T-helper 17 cell (primary cell): Measurements from ENCODE around the gene APOO. TPM values are rescaled to one million over a fixed set of nuclear protein-coding genes. Genes with fewer than 3 reads are reported as not detected.
"Not testable (repeated sequence)": the region's sequence is repeated elsewhere in the genome, so short reads cannot be mapped to it uniquely, and the experiment has no call there.

Source experiments
- ATAC-seq: fragments of 150-1000 bp; cut with Tn5 transposase; 2 replicates; pipeline ENCODE4 v1.10.0; 2021; ENCODE audit warnings: mild to moderate bottlenecking, moderate library complexity
- DNase-seq, 3 donors: peaks; one replicate each; pipeline versions ENCODE4 v3.0.0 to v3.0.0-alpha.2; 2020 to 2021
- H3K9me3 ChIP-seq: one replicate; pipeline ENCODE4 v1.7.0; 2013; ENCODE audit warnings: low read length, mild to moderate bottlenecking; ENCODE audit not compliant: control insufficient read depth, poor library complexity, severe bottlenecking
- H3K27ac Mint-ChIP-seq: one replicate; pipeline ENCODE4 v1.8.0; 2022; ENCODE audit warnings: mild to moderate bottlenecking, moderate library complexity, mixed read lengths
- H3K27me3 Mint-ChIP-seq: one replicate; pipeline ENCODE4 v1.8.0; 2022; ENCODE audit warnings: mixed read lengths
- H3K36me3 Mint-ChIP-seq: one replicate; pipeline ENCODE4 v1.8.0; 2022; ENCODE audit warnings: low read depth, mixed read lengths
- H3K4me1 Mint-ChIP-seq: one replicate; pipeline ENCODE4 v1.8.0; 2022; ENCODE audit warnings: mild to moderate bottlenecking, mixed read lengths
- H3K4me3 Mint-ChIP-seq: one replicate; pipeline ENCODE4 v1.8.0; 2022; ENCODE audit warnings: mild to moderate bottlenecking, moderate library complexity, mixed read lengths
- total RNA-seq, 4 donors: library from RNA in 2 of 4; stranded (reverse) in 2 of 4; gene quantifications; one replicate each; pipeline ENCODE4 v1.2.3 and lab custom pipeline; 2022 to 2026

APOO gene
- total RNA-seq, 2 donors from 2014 or later, result 10.9 to 14.9 TPM

DNA sequence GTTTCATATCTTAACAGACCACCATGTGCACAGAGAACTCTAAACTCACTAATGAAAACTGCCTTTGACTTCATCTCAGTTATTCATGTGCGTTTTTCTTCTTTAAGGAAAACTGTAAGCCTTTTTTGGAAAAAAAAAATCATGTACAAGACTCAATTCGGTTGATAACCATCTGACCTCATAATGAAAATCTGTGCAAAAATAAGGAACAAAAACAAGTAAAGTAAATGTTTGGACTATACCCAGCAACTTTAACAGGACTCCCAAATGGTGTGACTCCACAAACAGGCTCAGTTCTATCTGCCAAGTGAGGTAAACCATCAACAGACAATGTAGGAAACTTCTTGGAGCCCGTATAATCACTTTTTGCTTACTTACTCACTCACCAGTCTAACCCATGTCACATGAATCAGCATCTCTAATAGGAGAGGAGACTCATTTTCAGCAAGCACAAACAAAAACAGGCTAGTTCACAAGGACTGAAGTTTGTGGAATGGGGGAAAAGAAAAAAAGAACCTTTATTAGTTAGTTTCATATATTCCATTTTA lies 9.3 kb downstream of the APOO start:
- DNase-seq (no peak), ATAC-seq (no peak)
- H3K4me3 Mint-ChIP-seq, result no peak overlapping the region
- no peak overlapping the region for H3K27ac Mint-ChIP-seq
- no peaks in the 10 kb centered on the region for H3K36me3 Mint-ChIP-seq
- no peaks in the 10 kb centered on the region for H3K27me3 Mint-ChIP-seq
- no peaks in the 10 kb centered on the region for H3K9me3 ChIP-seq
- no peaks in the 10 kb centered on the region for H3K4me1 Mint-ChIP-seq

DNA sequence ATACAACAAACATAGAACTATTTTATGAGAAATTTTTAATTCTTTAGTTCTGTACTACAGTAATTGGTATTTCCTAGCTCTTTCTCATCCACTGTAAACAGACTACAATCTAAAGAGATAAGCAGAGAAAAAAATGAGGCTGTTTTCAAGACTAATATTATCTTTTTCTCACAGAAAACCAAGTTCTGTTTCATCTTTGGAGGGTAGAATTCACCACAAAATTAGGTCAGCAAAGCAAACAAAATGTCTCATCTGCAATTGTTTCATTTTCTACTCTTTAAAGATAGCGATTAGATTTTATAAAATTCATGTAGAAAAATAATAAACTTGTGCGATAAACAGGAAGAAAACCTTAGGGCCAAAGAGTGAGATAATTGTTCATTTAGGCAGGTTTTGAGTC lies 10.8 kb downstream of the APOO start:
- DNase-seq, result no peak
- H3K9me3 ChIP-seq, result no peaks in the 10 kb centered on the region
- ATAC-seq, result no peak
- no peaks in the 10 kb centered on the region for H3K27me3 Mint-ChIP-seq
- no peaks in the 10 kb centered on the region for H3K36me3 Mint-ChIP-seq
- no peaks in the 10 kb centered on the region for H3K4me1 Mint-ChIP-seq
- no peak overlapping the region for H3K4me3 Mint-ChIP-seq
- H3K27ac Mint-ChIP-seq, result peak overlapping the region; percentile 39

DNA sequence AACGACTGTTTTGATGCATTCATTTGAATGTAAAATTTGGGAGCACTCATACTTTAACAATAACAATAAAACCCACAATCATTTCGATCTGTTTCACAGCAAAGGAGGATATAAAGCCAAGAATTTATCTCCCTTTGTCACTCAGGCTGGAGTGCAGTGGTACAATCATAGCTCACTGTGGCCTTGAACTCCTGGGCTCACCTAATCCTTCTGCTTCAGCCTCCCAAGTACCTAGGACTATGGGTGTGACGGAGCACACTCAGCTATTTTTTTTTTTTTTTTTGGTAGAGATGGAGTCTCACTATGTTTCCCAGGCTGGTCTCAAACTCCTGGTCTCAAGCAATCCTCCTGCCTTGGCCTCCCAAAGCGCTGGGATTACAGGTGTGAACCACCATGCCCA lies 11.2 kb downstream of the APOO start:
- not testable (repeated sequence) for H3K27me3 Mint-ChIP-seq, ATAC-seq, H3K9me3 ChIP-seq, H3K36me3 Mint-ChIP-seq, H3K4me3 Mint-ChIP-seq, H3K4me1 Mint-ChIP-seq, DNase-seq
- peak overlapping the region; percentile 39 for H3K27ac Mint-ChIP-seq

GRCh38 chrX:23894993-23895392 lies 12.7 kb downstream of the APOO start:
- not testable (repeated sequence) for H3K36me3 Mint-ChIP-seq, H3K4me1 Mint-ChIP-seq, DNase-seq, H3K27ac Mint-ChIP-seq, H3K27me3 Mint-ChIP-seq, H3K9me3 ChIP-seq, ATAC-seq, H3K4me3 Mint-ChIP-seq

- no peaks in the 10 kb centered on the region for H3K27me3 Mint-ChIP-seq
- ATAC-seq, result no peak
- H3K4me3 Mint-ChIP-seq, result no peak overlapping the region
Observed at GRCh38 chrX:23890933-23891332, 16.8 kb downstream of the APOO start.

GRCh38 chrX:23888887-23889501 lies 18.7 kb downstream of the APOO start:
- H3K9me3 ChIP-seq, result no peaks in the 10 kb centered on the region
- no peak overlapping the region for H3K4me3 Mint-ChIP-seq
- H3K36me3 Mint-ChIP-seq, result no peaks in the 10 kb centered on the region
- peaks cover 6% of the 10 kb centered on the region for H3K4me1 Mint-ChIP-seq
- no peak overlapping the region for H3K27ac Mint-ChIP-seq
- ATAC-seq, result no peak
- no peaks in the 10 kb centered on the region for H3K27me3 Mint-ChIP-seq
- no peak for DNase-seq

More at GRCh38 chrX:23890933-23891332, 16.8 kb downstream of the APOO start:
- Mint-ChIP-seq H3K27ac (peak overlapping the region; percentile 27), H3K36me3 (no peaks in the 10 kb centered on the region), H3K4me1 (no peaks in the 10 kb centered on the region)
- DNase-seq, result no peak
- no peaks in the 10 kb centered on the region for H3K9me3 ChIP-seq

DNA sequence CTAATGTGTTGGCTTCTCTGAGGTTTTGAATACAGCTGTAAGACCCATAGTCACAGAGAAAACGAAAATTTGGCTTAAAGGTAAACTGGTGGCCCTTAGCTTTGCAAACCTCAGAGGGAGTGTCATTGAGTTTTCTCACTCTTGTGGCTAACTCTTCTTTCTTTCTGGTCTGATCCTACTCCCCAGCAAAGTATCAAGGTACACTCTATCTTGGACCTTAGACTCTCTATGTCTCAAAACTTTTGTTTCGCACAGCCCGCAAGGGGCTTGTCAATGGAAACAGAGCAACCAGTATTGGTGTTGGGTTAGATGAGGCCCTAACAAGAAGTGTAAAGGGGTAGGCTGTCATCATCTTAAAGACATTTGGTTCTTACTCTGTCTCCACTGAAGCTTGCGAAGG lies 19.8 kb downstream of the APOO start:
- H3K4me1 Mint-ChIP-seq, result peaks cover 9% of the 10 kb centered on the region

DNA sequence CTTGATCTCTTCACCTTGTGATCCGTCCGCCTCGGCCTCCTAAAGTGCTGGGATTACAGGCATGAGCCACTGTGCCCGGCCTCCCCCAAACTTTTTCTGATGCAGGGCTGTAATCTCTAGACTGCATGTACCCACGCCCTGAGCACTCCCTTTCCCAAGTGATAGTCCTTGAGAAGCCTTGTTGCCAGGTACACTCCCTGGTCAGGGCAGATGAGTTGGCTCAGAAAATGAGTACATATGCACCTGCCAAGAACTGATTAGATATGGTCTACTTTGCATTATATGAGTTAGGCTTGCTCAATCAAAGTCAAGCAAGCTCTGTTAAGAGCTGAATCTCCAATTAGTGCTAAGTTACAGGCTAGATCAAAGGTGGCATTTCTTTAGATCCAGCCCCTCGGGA lies 20.3 kb downstream of the APOO start:
- H3K36me3 Mint-ChIP-seq, result no peaks in the 10 kb centered on the region

More for the DNA sequence above, 19.8 kb downstream of the APOO start:
- Mint-ChIP-seq H3K4me3 (no peak overlapping the region), H3K27ac (no peak overlapping the region), H3K36me3 (no peaks in the 10 kb centered on the region), H3K27me3 (no peaks in the 10 kb centered on the region)
- no peaks in the 10 kb centered on the region for H3K9me3 ChIP-seq
- no peak for ATAC-seq
- DNase-seq, result no peak

DNA sequence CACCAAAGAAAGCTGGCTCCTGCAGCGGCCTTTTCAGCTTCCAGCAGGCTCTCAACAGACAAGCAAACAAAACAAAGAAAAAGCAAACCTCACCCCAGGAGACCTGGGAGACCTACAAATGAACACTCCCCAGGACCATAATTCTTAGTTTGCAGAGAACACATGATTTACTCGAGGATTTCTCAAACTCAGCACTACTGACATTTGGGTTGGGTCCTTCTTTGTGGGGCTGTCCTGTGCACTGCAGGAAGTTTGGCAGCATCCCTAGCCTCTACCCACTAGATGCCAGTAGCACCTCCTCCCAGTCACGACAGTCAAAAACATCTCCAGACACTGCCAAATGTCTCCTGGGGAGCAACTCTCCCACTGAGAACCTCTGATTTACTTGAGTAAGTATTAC lies 21.9 kb downstream of the APOO start:
- Mint-ChIP-seq H3K27me3 (no peaks in the 10 kb centered on the region), H3K4me1 (peaks cover 9% of the 10 kb centered on the region), H3K36me3 (no peaks in the 10 kb centered on the region), H3K4me3 (no peak overlapping the region), H3K27ac (no peak overlapping the region)
- ATAC-seq (no peak), DNase-seq (no peak)
- H3K9me3 ChIP-seq, result no peaks in the 10 kb centered on the region

More for the DNA sequence above, 20.3 kb downstream of the APOO start:
- no peaks in the 10 kb centered on the region for H3K9me3 ChIP-seq
- H3K4me3 Mint-ChIP-seq, result no peak overlapping the region
- H3K4me1 Mint-ChIP-seq, result peaks cover 9% of the 10 kb centered on the region
- no peaks in the 10 kb centered on the region for H3K27me3 Mint-ChIP-seq
- no peak overlapping the region for H3K27ac Mint-ChIP-seq
- DNase-seq, result no peak
- no peak for ATAC-seq

DNA sequence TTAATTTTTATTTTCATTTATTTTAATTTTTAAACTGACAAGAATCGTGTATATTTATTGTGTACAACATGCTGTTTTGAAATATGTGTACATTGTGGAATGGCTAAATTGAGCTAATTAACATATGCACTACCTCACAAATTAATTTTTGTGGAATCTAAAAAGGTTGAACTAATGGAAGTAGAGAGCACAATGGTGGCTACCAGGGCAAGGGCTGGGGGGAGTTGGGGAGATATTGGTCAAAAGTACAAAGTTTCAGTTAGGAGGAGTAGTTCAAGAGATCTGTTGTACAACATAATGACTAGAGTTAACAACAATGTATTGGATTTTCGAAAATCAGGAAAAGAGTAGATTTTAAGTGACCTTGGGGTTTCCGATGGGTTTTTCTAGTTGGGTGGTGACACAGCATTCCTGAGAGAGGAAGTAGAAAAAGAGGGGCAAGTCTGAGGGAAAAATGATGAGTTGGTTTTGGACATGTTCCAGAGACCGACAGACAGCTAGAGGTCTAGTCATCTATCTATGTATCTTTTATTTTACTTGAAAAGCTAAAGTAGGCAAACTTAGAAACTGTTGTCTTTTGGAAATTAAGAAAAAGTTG lies 23.2 kb downstream of the APOO start:
- DNase-seq, result no peak
- Mint-ChIP-seq H3K4me1 (peaks cover 9% of the 10 kb centered on the region), H3K27ac (no peak overlapping the region), H3K36me3 (no peaks in the 10 kb centered on the region), H3K27me3 (no peaks in the 10 kb centered on the region), H3K4me3 (no peak overlapping the region)
- H3K9me3 ChIP-seq, result no peaks in the 10 kb centered on the region
- ATAC-seq, result no peak

DNA sequence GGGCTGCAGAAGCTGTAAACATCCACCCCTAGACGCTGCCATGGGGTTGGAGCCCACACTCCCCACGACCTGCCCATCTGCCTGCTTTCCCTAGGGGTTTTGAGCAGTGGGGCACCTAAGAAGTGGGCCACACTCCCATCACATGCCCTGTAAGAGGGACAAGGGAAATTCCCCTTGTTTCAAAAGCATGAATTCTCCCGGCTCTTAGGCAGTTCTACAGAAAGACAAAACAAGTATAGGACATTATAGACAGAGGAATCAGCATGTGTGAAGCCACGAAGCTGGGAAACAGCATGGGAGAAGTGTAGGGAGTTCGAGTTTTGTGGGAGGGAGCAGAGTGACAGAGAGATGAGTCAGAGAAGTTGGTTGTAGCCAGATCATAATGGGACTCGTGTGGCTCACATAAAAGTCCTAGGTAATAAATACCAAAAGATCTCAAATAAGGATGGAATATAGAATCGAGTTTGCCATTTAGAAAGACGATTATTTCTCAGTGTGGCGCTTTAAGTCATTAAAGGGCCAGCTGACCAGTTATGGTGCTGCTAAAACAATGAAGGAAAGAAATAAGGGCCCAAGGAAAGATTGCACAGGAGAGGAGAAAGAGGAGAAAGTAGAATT lies 23.9 kb downstream of the APOO start:
- H3K4me3 Mint-ChIP-seq, result no peak overlapping the region
- H3K36me3 Mint-ChIP-seq, result no peaks in the 10 kb centered on the region
- peaks cover 9% of the 10 kb centered on the region for H3K4me1 Mint-ChIP-seq
- H3K9me3 ChIP-seq, result no peaks in the 10 kb centered on the region
- H3K27ac Mint-ChIP-seq, result no peak overlapping the region
- DNase-seq (no peak), ATAC-seq (no peak)
- no peaks in the 10 kb centered on the region for H3K27me3 Mint-ChIP-seq

- ATAC-seq (no peak), DNase-seq (no peak)
- no peaks in the 10 kb centered on the region for H3K9me3 ChIP-seq
- Mint-ChIP-seq H3K27me3 (no peaks in the 10 kb centered on the region), H3K27ac (no peak overlapping the region), H3K4me1 (peaks cover 7% of the 10 kb centered on the region), H3K36me3 (no peaks in the 10 kb centered on the region), H3K4me3 (no peak overlapping the region)
Observed at GRCh38 chrX:23879380-23880090, 28.2 kb downstream of the APOO start.

DNA sequence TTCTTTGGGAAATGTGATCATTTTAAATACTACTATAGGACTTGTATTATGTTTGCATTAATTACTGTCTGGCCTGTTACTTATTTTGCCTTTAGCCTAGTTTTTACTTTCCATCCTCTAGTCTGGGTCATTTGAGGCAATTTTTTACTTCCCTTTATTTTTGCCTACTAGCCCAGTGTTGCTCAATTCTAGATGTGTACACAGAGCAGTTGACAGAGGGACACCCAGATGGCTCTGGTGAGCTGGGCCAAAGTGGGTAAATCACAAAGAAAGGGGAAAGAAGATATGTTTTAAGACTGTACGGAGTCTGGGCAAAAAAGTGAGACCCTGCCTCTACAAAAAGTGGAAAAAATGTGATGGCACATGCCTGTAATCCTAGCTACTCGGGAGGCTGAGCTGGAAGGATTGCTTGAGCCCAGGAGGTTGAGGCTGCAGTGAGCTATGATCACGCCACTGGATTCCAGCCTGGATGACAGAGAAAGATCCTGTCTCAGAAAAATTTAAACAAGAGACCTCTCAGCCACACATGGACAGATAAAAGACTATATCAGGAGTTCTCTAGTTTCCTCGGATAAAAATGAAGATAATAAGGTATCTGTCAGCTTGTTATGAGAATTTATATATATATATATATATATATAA lies 35.7 kb downstream of the APOO start:
- H3K27me3 Mint-ChIP-seq, result no peaks in the 10 kb centered on the region
- H3K27ac Mint-ChIP-seq, result no peak overlapping the region
- DNase-seq, result no peak
- H3K4me3 Mint-ChIP-seq, result no peak overlapping the region
- peaks cover 3% of the 10 kb centered on the region for H3K36me3 Mint-ChIP-seq
- no peak for ATAC-seq
- peaks cover 2% of the 10 kb centered on the region for H3K4me1 Mint-ChIP-seq
- no peaks in the 10 kb centered on the region for H3K9me3 ChIP-seq
